ENCODE results near the gene SMAP1.

SMAP1 gene

DNA sequence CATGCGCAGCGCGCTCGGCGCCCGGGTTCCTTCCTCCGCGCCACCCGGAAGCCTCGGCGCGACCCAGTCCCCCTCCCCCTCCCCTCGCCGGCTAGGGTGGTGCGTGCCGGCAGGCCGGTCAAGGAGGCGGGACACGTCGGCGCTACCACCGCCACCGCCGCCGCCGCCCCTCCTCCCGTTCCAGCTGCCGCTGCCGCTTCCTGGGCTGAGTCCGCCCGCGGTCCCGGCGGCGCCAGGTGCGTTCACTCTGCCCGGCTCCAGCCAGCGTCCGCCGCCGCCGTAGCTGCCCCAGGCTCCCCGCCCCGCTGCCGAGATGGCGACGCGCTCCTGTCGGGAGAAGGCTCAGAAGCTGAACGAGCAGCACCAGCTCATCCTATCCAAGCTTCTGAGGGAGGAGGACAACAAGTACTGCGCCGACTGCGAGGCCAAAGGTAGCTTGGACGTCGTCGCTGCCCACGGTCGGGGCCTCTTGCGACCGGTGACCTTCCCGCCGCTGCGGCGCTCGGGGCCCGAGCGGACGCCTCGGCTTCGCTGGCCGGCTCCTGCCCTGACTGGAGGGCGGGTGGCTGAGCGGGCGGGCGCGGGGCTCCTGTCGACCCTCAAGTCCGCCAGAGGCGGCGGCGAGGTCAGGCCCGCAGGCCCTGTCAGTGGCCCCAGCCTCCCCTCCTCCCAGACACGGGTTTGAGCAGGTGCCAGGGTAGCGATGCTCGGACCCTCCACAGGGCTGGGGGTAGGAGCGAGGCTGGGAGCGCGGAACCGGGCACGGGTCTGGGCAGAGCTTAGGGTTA, at the start of gene SMAP1:
TSS of gene SMAP1 (plus strand) at position 173 of the 788 bp plus-strand sequence. CDS start at position 314, 141 bp downstream.
- DNase-seq, result peak; percentile 82

DNA sequence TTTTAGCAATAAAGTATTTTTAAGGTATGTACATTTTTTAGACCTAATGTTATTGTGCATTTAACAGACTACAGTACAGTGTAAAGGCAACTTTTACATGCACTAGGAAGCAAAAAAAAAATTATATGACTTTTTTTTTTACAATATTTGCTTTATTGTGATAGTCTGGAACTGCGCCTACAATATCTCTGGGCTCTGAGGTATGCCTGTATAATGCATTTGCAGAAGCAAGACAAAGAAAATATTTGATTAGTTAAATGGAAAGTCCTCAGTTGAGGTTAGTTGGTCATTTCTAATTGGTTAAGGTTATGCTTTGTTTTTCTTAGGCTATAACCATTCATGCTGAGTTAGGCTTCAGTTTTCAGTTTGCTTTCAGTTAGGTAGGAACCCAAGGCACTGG, 46.9 kb upstream of the SMAP1 start:
- DNase-seq, result no peak

DNA sequence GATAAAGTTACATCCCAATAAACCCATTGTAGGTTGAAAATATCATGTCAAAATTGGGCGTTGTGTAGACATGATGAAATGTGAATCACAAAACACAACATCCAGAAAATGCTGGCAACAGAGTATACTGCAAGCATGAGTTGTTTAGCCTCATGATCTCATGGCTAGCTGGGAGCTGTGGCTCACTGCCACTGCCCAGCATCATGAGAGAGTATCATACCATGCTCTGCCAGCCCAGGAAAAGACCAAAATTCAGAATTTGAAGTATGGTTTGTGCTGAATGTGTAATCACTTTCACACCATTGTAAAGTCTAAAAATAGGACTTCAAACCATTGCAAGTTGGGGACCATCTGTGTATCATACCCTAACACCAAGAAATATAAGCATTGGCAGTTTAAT, 45.2 kb upstream of the SMAP1 start:
- no peak for DNase-seq

DNA sequence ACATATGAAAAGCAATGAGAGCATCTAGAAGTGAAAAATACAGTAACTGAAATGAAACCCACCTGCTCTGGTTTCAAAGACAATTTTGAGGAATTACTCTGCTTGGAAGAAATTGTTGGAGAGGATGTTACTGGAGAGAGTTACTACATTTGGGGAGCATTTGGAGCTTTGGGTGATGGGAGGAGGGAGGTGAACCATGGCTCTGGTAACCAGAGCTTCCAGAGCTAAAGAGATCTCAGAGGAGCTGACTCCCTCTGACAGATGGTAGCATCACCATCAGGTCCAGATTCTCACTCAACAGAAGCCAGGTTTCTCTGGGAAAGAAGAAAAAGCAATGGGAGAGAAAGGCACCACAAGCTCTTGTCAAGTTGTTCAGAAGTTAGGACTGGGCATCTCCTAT, 42.2 kb upstream of the SMAP1 start:
- no peak for DNase-seq

DNA sequence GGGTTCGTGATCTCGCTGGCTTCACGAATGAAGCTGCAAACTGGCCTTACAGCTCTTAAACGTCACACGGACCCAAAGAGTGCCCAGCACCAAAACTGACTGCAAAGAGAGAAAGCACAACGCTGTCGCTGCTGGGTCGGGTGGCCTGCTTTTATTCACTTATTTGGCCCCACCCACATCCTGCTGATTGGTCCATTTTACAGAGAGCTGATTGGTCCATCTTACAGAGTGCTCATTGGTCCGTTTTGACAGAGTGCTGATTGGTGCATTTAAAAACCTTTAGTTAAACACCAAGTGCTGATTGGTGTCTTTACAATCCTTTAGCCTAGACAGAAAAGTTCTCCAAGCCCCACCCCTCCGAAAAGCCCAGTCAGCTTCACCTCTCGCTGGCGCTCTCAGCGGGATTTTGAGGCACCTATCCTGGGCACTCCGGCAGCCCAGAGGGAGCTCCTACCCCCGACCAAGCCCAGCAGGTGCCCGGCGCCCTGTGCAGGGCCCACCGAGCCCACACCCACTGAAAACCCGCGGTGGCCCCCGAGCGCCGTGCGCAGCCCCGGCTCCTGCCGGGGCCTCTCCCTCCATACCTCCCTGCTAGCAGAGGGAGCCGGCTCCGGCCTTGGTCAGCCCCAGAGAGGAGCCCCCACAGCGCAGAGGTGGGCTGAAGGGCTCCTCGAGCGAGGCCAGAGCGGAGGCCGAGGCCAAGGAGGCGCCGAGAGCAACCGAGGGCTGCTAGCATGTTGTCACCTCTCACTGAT, 40.0 kb upstream of the SMAP1 start:
- no peak for DNase-seq

DNA sequence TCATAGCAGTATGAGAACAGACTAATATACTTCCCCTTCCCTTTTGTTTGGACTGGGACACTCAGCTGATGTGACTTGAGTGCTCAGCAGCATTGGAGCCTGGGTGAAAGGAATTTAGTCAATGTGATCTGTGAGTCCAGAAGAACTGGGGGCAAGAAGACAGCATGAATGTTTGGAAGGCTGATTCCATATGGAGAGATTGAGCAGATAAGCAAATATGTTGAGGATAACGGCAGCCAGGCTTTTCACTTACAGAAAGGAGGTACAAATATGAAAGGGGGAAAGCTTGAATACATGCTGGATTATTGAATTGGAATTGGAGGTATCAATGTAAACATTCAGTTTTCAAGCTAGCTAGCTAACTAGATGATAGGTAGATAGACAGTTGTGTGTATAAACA, 37.8 kb upstream of the SMAP1 start:
- DNase-seq, result no peak

DNA sequence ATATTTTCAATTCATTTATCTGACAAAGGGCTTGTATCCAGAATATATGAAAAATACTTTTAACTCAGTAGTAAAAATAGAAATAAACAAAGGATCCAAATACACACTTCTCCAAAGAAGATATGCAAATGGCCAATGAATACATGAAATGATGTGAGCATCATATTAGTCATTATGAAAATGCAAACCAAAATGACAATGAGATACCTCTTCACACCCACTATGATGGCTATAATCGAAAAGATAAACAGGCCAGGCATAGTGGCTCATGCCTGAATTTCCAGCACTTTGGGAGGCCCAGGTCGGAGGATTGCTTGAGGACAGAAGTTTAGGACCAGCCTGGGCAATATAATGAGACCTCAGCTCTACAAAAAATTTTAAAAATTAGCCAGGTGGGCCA, 33.8 kb upstream of the SMAP1 start:
- DNase-seq, result no peak

DNA sequence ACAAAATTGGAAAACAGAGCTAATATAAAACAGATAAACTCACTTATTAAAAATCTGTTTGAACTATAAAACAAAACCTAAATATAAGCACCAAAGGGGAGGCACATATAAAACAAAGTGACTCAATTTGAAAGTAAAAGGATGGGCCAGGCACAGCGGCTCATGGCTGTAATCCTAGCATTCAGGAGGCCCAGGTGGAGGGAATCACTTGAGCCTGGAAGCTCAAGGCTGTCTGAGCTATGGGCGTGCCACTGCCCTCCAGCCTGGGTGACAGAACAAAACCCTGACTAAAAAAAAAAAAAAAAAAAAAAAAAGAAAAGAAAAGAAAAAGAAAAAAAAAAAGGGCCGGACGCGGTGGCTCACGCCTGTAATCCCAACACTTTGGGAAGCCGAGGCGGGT, 31.1 kb upstream of the SMAP1 start:
- DNase-seq, result no peak

DNA sequence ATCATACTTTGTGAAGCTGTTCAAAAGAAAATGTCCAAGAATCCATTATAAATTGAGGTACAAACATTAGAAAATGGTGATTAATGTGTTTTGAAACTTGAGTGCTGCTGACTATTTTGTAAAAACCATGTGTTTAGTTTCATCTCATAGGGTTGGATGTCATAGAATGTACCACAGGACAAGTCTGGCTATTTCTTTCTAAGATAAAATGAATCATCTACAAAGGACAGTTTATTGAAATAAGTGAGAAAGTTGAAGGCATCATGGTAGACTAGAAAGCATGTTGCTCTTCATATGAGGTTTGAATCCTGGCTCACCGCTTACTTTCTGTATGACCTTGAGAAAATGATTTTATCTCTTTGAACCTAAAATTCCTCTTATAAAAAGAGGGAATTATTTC, 29.2 kb upstream of the SMAP1 start:
- DNase-seq, result no peak

DNA sequence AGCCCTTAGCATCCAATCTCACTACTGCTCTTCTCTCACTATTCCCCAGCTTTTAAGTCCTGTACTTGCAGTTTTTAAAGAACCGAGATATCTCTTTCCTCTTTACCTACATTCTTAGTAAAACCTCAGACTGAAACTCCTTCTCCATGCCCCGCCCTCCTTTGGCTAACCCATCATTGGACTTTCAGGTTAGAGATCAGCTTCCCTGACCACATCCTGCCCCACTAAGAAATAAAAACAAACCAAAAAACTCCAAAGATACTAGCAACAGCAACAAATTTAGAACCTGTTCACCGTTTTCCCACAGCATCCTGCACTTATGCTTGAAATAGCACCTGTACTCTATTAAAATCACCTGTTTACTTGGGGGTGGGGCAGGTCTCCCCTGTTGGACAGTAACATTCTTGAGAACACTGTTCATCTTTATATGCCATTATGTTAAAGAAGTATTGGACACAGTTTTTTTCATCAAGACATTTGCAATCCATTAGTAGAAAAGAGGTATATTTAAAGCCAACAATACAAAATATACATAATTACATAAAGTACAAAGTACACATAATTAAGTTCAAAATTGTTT, 16.3 kb upstream of the SMAP1 start:
- no peak for DNase-seq

DNA sequence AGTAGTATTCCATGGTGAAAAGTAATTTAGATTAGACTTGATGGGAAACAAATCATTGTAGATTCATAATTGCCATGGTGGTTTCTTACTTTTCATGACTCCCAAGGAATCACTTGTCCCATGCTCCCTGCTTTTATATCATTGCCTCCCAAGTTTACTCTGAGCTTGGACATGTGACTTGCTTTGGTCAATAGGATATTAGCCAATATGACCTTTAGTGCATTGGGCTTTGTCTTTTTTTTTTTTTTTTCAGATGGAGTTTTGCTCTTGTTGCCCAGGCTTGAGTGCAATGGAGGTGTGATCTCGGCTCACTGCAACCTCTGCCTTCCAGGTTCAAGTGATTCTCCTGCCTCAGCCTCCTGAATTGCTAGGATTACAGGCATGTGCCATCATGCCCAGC, 15.5 kb upstream of the SMAP1 start:
- no peak for DNase-seq

DNA sequence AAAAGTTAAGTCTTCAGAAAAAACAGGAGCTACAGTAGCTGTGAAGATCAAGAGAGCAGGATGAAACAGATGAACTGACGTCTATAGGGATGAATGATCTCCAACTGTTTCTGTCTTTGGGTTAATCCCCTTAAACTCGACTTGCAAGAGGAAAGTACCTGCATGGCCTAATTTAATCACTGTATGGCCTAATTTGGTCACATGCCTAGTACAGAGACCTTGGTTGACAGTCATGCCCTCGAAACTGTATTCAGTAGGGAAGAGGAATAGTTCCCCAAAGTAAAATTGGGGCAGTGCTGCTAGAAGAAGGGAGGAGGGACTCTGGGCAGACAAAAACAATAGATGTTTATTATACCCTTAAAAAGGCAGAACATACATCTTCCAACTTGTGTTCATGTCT, 10.0 kb upstream of the SMAP1 start:
- DNase-seq, result no peak

DNA sequence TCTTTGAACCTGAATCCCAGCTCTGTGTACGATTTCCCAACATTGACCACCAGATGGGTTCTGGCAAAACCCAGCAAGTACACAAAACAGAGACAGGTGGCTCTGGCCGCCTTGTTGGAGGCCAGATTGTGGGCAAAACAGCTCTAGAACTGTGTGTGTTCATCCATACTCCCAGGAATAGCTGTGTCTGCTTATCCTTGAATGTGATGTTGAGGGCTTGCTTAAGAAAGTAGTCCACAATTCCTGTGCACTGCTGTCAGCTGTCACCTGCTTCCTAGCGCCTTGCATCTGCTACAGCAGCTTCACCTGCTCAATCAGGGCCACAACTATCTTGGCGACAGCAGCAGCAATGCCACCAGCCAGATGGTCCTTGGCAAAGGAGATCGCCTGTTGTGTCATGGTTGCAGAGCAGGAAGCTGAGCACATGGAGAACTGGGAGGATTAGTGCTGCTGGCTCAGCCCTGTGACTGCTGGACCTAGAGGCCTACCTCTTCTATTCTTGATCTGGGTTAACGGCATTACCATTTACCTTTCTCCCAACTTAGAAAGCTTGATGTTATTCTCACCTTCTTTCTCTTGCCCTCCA, 3.7 kb upstream of the SMAP1 start:
- no peak for DNase-seq

DNA sequence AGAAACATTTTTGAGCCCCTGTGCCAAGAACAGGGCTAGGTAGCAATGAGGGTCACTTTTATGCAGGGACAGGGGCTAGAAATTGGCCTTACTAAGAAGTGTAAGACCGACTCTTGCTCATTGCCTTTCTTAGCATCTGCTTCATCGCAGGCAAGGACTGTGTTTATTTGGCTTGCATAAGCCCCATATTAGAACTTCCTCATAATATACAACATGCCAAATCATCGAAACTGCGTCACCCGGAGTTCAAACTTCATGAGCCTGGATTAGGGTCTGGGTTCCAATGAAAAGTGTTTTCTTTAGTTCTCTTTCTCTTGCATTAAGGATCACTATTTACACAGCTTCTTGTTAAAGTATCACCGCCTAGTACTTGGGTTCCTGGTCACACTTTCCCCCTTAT, 977 bp upstream of the SMAP1 start:
- no peak for DNase-seq

DNA sequence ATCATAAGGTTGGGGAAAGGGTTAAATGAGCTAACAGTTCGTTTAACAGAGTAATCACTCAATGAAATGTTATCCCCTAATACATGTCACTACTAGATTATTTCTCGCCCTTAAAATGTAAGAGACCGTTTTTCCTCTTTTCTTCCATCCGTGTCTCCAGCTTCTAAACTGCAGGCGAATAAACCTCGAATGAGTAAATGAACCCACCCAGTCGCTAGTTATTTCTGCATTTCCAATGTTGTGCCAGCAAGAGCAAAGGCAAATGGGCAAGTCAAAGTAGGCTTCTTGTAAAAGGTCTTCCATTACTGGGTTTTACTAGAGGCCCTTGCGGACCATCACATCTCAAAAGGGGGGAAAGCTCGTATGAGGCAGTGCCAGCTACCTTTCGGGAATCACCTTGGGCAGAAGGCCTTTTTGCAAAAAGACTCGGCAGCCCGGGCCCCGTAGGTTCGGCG, 400 bp upstream of the SMAP1 start:
- no peak for DNase-seq

DNA sequence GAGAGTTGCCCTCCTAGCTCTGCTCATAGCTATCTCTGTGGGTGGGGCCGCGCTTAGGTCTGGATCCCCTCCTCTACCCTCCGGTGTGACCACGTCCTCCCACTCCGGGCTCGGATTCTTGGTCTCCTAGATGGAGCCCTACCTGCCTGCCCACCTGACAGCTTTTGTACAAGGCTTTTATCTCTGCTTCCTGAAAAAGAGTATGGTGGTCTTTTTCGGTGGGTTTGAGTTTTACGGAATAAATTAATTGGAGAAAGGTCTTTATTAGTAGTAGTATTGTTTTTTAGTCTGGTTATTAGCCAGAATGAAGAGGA, 773 bp downstream of the SMAP1 start:
- DNase-seq, result no peak

DNA sequence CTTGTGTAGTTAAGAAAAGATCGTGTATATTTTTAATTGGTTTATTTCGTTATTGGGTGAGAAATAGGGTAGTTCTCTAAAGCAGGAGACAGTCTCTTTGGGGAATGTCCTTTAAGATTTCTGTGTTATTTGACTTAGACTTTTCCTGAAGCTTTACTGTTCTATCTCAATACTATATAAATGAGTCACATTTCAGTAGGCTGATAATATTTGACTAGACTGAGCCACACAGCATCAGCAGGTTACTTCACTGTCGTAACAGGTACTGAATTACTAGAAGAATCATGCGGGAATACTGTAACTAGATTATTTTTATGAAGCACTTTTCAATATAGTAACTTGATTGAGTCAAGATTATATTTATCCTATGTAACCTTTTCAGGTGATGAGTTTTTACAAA, 1.4 kb downstream of the SMAP1 start:
- peak; percentile 22 for DNase-seq

DNA sequence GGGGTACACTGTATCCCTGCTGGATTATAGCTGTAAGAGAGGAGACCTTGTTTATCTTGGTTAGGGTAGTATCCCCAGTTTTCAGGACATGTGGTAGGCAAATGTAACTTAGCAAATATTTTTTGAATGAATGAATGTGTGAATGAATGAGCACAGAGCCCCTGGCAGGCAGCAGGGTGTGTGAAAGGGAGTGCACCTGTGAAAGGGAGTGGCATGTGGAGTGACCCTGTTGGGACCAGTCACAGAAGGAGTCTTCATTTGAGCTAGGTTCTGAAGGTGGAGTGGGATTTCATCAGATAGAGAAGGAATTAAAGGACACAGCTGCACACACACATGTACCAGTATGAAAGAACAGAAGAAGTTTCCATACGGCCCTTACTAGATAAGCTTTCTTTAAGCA, 4.9 kb downstream of the SMAP1 start:
- no peak for DNase-seq

DNA sequence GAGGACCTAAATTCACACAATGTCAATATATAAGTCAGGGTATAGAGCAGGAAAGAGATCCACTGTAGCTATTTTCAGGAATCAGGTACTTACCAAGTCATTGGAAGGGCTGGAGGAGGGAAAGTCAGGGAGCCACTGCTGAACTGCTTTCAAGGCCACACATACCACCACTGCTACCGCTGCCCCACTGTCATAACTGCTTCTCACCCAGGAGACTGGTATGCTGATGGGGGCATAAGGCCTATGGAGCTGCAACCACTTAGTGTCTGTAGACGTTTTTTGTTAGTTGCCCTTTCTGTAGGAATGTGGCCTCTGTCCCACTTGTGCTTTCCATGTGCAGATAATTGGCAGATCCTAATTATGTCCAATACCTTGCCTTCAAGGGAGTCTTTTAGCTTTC, 5.4 kb downstream of the SMAP1 start:
- no peak for DNase-seq

DNA sequence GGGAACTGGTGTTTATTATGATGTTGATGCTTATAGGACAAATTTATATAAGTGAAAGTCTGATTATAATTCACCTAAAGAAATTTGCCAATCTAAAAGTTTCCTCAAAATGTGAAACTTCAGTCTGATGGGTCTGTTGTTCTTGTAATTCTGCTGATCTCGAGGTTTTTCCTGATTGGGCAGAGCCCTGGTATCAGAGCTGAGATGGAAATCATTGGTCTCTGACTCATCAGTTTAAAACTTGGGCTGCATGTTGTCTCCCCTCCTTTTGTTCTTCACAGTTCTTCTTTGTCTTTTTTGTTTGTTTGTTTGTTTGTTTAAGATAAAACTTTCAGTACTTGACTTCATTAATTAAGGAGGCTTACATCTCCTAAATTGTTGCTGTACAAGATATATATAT, 5.9 kb downstream of the SMAP1 start:
- peak; percentile 55 for DNase-seq

DNA sequence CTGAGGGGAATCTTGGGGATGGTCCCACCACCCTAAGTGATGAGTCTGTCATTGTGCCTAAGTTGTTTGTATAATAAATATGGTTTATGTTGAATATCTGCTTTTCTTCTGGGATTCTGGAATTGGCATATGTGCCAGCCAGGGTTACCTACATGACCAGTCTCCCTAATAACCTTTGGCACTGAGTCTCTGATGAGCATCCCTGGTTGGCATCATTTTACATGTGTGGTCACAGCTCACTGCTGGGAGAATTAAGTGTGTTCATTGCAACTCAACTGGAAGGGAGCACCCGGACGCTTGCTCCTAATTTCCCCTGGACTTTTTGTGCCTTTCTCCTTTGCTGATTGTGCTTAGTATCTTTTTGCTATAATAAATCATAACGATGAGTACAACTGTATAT, 8.1 kb downstream of the SMAP1 start:
- no peak for DNase-seq

DNA sequence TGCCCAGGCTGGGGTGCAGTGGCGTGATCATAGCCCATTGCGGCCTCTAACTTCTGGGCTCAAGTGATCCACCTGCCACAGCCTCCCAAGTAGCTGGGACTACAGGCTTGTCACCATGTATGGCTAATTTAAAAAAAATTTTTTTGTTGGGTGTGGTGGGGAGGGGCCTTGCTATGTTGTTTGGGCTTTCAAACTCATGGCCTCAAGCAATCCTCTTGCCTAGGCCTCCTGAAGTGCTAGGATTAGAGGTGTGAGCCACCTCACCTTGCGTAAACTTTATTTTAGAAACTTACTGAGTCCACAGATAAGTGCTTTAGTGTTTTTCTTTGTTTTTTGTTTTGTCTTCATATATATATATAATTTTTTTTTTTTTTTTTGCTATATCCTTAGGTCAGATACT, 9.1 kb downstream of the SMAP1 start:
- no peak for DNase-seq

DNA sequence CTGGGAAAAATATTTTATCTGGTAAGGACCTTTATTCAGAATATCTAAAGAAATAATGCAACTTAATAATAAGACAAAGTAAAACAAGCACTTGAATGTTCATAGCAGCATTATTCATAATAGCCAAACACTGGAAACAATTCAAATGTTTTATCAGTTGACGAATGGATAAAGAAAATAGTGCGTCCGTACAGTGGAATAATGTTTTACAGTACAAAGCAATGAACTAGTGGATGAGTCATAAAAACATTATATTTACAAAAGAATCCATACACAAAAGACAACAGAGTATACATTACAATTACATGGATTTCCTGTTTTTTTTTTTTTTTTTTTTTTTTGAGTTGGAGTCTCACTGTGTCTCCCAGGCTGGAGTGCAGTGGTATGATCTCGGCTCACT, 12.7 kb downstream of the SMAP1 start:
- no peak for DNase-seq

Measured in NCI-H226 (cell line).